Ishikawa (cell line): ENCODE results near the gene SLC26A4.

Source experiments
- CEBPB ChIP-seq: IDR thresholded peaks from 2 replicates; pipeline ENCODE4 v1.6.1; 2012
- CREB1 ChIP-seq: IDR thresholded peaks from 2 replicates; pipeline ENCODE4 v1.6.1; 2012; ENCODE audit warnings: low read depth
- EGR1 ChIP-seq: IDR thresholded peaks from 2 replicates; pipeline ENCODE4 v1.6.1; 2012
- EP300 ChIP-seq: IDR thresholded peaks from 2 replicates; pipeline ENCODE4 v1.6.1; 2012; ENCODE audit warnings: borderline replicate concordance
- FOXM1 ChIP-seq: IDR thresholded peaks from 2 replicates; pipeline ENCODE4 v1.6.1; 2012; ENCODE audit warnings: low read depth, borderline replicate concordance
- MAX ChIP-seq: IDR thresholded peaks from 2 replicates; pipeline ENCODE4 v1.6.1; 2012
- NFIC ChIP-seq: IDR thresholded peaks from 2 replicates; pipeline ENCODE4 v1.6.1; 2012
- RAD21 ChIP-seq: IDR thresholded peaks from 2 replicates; pipeline ENCODE4 v1.6.1; 2012; ENCODE audit warnings: low read depth
- TAF1 ChIP-seq: IDR thresholded peaks from 2 replicates; pipeline ENCODE4 v1.6.1; 2012; ENCODE audit warnings: low read depth, mild to moderate bottlenecking
- TCF12 ChIP-seq: IDR thresholded peaks from 2 replicates; pipeline ENCODE4 v1.6.1; 2012; ENCODE audit warnings: low read depth
- USF1 ChIP-seq: IDR thresholded peaks from 2 replicates; pipeline ENCODE4 v1.6.1; 2012
- YY1 ChIP-seq: IDR thresholded peaks from 2 replicates; pipeline ENCODE4 v1.6.1; 2012; ENCODE audit warnings: low read depth
- TF ChIP-seq, protein P1 (sequence below): IDR thresholded peaks from 2 replicates; pipeline ENCODE4 v1.6.1; 2012; ENCODE audit warnings: low read depth, mild to moderate bottlenecking

GRCh38 chr7:107622429-107622828, 38.2 kb upstream of the SLC26A4 start:
- no peak for TF ChIP-seq MAX
- no peak for TF ChIP-seq RAD21
- TF ChIP-seq CEBPB: no peak
- no peak for TF ChIP-seq TAF1
- no peak for TF ChIP-seq NFIC
- TF ChIP-seq, protein P1, sequence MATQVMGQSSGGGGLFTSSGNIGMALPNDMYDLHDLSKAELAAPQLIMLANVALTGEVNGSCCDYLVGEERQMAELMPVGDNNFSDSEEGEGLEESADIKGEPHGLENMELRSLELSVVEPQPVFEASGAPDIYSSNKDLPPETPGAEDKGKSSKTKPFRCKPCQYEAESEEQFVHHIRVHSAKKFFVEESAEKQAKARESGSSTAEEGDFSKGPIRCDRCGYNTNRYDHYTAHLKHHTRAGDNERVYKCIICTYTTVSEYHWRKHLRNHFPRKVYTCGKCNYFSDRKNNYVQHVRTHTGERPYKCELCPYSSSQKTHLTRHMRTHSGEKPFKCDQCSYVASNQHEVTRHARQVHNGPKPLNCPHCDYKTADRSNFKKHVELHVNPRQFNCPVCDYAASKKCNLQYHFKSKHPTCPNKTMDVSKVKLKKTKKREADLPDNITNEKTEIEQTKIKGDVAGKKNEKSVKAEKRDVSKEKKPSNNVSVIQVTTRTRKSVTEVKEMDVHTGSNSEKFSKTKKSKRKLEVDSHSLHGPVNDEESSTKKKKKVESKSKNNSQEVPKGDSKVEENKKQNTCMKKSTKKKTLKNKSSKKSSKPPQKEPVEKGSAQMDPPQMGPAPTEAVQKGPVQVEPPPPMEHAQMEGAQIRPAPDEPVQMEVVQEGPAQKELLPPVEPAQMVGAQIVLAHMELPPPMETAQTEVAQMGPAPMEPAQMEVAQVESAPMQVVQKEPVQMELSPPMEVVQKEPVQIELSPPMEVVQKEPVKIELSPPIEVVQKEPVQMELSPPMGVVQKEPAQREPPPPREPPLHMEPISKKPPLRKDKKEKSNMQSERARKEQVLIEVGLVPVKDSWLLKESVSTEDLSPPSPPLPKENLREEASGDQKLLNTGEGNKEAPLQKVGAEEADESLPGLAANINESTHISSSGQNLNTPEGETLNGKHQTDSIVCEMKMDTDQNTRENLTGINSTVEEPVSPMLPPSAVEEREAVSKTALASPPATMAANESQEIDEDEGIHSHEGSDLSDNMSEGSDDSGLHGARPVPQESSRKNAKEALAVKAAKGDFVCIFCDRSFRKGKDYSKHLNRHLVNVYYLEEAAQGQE: no peak
- no peak for TF ChIP-seq FOXM1
- TF ChIP-seq CREB1: no peak
- no peak for TF ChIP-seq TCF12
- TF ChIP-seq USF1: no peak
- no peak for TF ChIP-seq YY1
- no peak for TF ChIP-seq EP300
- TF ChIP-seq EGR1: no peak
